ENCODE data around the gene MYH6. TPM values are rescaled to one million over a fixed set of nuclear protein-coding genes. Genes with fewer than 3 reads are reported as not detected.

MYH6 gene
- total and polyA plus RNA-seq, 2 of the 13 experiments (the other 11 are each of a cell fraction or from before 2014, with no cell fraction given), result 0.01 TPM; not detected in 1

DNA sequence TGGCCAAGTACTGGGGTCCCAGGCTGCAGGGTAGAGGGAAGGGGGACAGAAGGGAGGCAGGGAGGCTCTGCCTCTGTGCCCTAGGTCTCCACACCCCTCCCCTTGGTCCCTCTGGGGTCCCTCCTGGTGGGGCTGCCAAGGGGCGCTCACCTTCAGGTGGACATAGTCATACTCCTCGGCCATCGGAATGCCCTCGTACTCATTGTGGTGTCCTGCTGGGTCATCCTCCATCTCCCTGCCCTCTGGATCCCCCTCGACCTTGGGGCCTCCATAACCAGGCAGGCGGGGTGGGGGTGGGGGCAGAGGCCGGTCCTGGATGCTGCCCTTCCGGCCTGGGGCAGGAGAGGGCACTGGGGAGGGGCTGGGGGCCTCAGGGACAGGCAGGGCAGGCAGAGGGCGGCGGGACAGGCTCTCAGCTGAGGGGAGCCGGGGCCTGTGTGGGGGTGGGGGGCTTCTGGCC, 48.9 kb downstream of the MYH6 start (continued):
- TF ChIP-seq BATF2 (CRISPR knock-in tag; IDR thresholded peaks at IDR 0.05), result no peak
- no peak for TF ChIP-seq ZFYVE20 (CRISPR knock-in tag; IDR thresholded peaks at IDR 0.05; ENCODE audit: borderline replicate concordance, low read depth)
- TF ChIP-seq NFATC3 (CRISPR knock-in tag; IDR thresholded peaks at IDR 0.05), result no peak
- TF ChIP-seq FOXC1 (CRISPR knock-in tag; IDR thresholded peaks at IDR 0.05; ENCODE audit: borderline replicate concordance), result no peak
- peak; percentile 85; the same call in 1 of the 2 replicates for TF ChIP-seq ZNF839 (CRISPR knock-in tag; IDR thresholded peaks at IDR 0.05; ENCODE audit: borderline replicate concordance)
- no peak for TF ChIP-seq ZNF253 (CRISPR knock-in tag; IDR thresholded peaks at IDR 0.05; ENCODE audit: borderline replicate concordance)
- TF ChIP-seq ZNF605 (CRISPR knock-in tag; IDR thresholded peaks at IDR 0.05), result 0 out of 2 replicates have a peak, but pooled peaks have one; percentile 27
- TF ChIP-seq, protein P1, sequence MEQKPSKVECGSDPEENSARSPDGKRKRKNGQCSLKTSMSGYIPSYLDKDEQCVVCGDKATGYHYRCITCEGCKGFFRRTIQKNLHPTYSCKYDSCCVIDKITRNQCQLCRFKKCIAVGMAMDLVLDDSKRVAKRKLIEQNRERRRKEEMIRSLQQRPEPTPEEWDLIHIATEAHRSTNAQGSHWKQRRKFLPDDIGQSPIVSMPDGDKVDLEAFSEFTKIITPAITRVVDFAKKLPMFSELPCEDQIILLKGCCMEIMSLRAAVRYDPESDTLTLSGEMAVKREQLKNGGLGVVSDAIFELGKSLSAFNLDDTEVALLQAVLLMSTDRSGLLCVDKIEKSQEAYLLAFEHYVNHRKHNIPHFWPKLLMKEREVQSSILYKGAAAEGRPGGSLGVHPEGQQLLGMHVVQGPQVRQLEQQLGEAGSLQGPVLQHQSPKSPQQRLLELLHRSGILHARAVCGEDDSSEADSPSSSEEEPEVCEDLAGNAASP (CRISPR knock-in tag; IDR thresholded peaks at IDR 0.05; ENCODE audit: borderline replicate concordance), result no peak
- no peak for TF ChIP-seq PAX8 (CRISPR knock-in tag; IDR thresholded peaks at IDR 0.05; ENCODE audit: borderline replicate concordance)
- TF ChIP-seq ZNF670 (CRISPR knock-in tag; IDR thresholded peaks at IDR 0.05; ENCODE audit: borderline replicate concordance), result no peak
- no peak for TF ChIP-seq GABPA (IDR thresholded peaks at IDR 0.05; ENCODE audit: low read depth, low read length)
- TF ChIP-seq GABPA (CRISPR knock-in tag; IDR thresholded peaks at IDR 0.05; ENCODE audit: low read depth), result 0 out of 2 replicates have a peak, but pooled peaks have one; percentile 11
- TF ChIP-seq PITX1 (CRISPR knock-in tag; IDR thresholded peaks at IDR 0.05), result no peak
- TF ChIP-seq GZF1 (CRISPR knock-in tag; IDR thresholded peaks at IDR 0.05), result no peak
- no peak for TF ChIP-seq TP53 (CRISPR knock-in tag; conservative IDR thresholded peaks at IDR 0.05)
- no peak for TF ChIP-seq POLR2AphosphoS2 (IDR thresholded peaks at IDR 0.05; ENCODE audit: low read depth, low read length)
- no peak for TF ChIP-seq MED13 (CRISPR knock-in tag; IDR thresholded peaks at IDR 0.05)
- no peak for TF ChIP-seq JUND (CRISPR knock-in tag; IDR thresholded peaks at IDR 0.05)
- TF ChIP-seq ZNF772 (CRISPR knock-in tag; IDR thresholded peaks at IDR 0.05), result no peak
- no peak for TF ChIP-seq XRCC5 (optimal IDR thresholded peaks at IDR 0.05; ENCODE audit: low read length)
- TF ChIP-seq, protein P2, sequence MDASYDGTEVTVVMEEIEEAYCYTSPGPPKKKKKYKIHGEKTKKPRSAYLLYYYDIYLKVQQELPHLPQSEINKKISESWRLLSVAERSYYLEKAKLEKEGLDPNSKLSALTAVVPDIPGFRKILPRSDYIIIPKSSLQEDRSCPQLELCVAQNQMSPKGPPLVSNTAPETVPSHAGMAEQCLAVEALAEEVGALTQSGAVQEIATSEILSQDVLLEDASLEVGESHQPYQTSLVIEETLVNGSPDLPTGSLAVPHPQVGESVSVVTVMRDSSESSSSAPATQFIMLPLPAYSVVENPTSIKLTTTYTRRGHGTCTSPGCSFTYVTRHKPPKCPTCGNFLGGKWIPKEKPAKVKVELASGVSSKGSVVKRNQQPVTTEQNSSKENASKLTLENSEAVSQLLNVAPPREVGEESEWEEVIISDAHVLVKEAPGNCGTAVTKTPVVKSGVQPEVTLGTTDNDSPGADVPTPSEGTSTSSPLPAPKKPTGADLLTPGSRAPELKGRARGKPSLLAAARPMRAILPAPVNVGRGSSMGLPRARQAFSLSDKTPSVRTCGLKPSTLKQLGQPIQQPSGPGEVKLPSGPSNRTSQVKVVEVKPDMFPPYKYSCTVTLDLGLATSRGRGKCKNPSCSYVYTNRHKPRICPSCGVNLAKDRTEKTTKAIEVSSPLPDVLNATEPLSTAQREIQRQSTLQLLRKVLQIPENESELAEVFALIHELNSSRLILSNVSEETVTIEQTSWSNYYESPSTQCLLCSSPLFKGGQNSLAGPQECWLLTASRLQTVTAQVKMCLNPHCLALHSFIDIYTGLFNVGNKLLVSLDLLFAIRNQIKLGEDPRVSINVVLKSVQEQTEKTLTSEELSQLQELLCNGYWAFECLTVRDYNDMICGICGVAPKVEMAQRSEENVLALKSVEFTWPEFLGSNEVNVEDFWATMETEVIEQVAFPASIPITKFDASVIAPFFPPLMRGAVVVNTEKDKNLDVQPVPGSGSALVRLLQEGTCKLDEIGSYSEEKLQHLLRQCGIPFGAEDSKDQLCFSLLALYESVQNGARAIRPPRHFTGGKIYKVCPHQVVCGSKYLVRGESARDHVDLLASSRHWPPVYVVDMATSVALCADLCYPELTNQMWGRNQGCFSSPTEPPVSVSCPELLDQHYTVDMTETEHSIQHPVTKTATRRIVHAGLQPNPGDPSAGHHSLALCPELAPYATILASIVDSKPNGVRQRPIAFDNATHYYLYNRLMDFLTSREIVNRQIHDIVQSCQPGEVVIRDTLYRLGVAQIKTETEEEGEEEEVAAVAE (CRISPR knock-in tag; IDR thresholded peaks at IDR 0.05; ENCODE audit: borderline replicate concordance), result no peak
- TF ChIP-seq, protein P3, sequence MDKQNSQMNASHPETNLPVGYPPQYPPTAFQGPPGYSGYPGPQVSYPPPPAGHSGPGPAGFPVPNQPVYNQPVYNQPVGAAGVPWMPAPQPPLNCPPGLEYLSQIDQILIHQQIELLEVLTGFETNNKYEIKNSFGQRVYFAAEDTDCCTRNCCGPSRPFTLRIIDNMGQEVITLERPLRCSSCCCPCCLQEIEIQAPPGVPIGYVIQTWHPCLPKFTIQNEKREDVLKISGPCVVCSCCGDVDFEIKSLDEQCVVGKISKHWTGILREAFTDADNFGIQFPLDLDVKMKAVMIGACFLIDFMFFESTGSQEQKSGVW (CRISPR knock-in tag; IDR thresholded peaks at IDR 0.05; ENCODE audit: borderline replicate concordance), result no peak
- TF ChIP-seq ZMYM2 (CRISPR knock-in tag; IDR thresholded peaks at IDR 0.05), result no peak
- no peak for TF ChIP-seq MAFK (conservative IDR thresholded peaks at IDR 0.05 in 1 of 2, IDR thresholded peaks at IDR 0.05 in 1 of 2; ENCODE audit: low read length in 2 of 2)
